Uterus (tissue), 4 donors: ENCODE results near the gene SMARCA2. TPM values are rescaled to one million over a fixed set of nuclear protein-coding genes. Genes with fewer than 3 reads are reported as not detected.
A peak's percentile ranks its signal among the peaks of the same experiment; 100 is the strongest.

Source experiments
- DNase-seq, 2 donors: peaks; one replicate each; pipeline ENCODE4 v3.0.0-alpha.2; 2019 to 2020
- H3K27ac ChIP-seq, 2 donors: fragments of 200-600 bp; sonication (generic); 1 replicate in 1 of 2; 2 replicates in 1 of 2; pipeline ENCODE4 v1.5.1; 2016 to 2018
- H3K27me3 ChIP-seq, 2 donors: fragments of 200-600 bp; sonication (generic); one replicate each; pipeline ENCODE4 v1.5.1; 2018 to 2019; ENCODE audit warnings: control low read depth in 1 of 2
- H3K36me3 ChIP-seq, 2 donors: fragments of 200-600 bp; sonication (generic); one replicate each; pipeline ENCODE4 v1.5.1; 2019; ENCODE audit warnings: control low read depth in 1 of 2
- H3K4me1 ChIP-seq, 2 donors: fragments of 200-600 bp; sonication (generic); one replicate each; pipeline ENCODE4 v1.5.1; 2018 to 2019; ENCODE audit warnings: control low read depth in 1 of 2
- H3K4me3 ChIP-seq, 2 donors: fragments of 200-600 bp; sonication (generic); 1 replicate in 1 of 2; 2 replicates in 1 of 2; pipeline ENCODE4 v1.5.1; 2018 to 2019; ENCODE audit warnings: mild to moderate bottlenecking in 1 of 2
- H3K9me3 ChIP-seq, 2 donors: fragments of 200-600 bp; sonication (generic); one replicate each; pipeline ENCODE4 v1.5.1; 2019; ENCODE audit warnings: control low read depth in 1 of 2
- CTCF ChIP-seq, 4 experiments: fragments of 200-600 bp in 2 of 4; fragments of 450-650 bp in 2 of 4; sonication (generic) in 2 of 4; IDR thresholded peaks; one replicate each; pipeline ENCODE4 v1.5.1; 2016 to 2019; ENCODE audit warnings: antibody characterized with exemption in 4 of 4, mild to moderate bottlenecking in 2 of 4, moderate library complexity in 1 of 4
- POLR2A ChIP-seq, 2 donors: fragments of 450-650 bp; IDR thresholded peaks; one replicate each; pipeline ENCODE4 v1.6.1; 2016; ENCODE audit warnings: antibody characterized with exemption in 2 of 2, mild to moderate bottlenecking in 1 of 2, moderate library complexity in 1 of 2
- intact Hi-C: fragments of 100-400 bp; cut with DNase I; formaldehyde crosslinking; loops from one replicate; pipeline ENCODE4 v1.15.1; 2023; ENCODE audit warnings: low total_unique reads
- total RNA-seq, 4 donors: library from RNA; depleted of rRNA in 3 of 4; stranded (reverse); fragments of >200 nt in 3 of 4; gene quantifications; one replicate each; pipeline versions ENCODE4 v1.1.0 to v1.2.4, GENCODE V29; 2014 to 2023
- donor health status: DM: yes; HTN: yes; CAD: no.

Gene SMARCA2
- total RNA-seq, 4 donors from 2014 or later: 51.7 to 251 (median 214) TPM

- TF ChIP-seq POLR2A (IDR thresholded peaks at IDR 0.05) (no peak), CTCF (IDR thresholded peaks at IDR 0.05) (no peak)
- no peaks in the 10 kb centered on the region for H3K27me3 ChIP-seq
- no peaks in the 10 kb centered on the region for H3K4me1 ChIP-seq
- intact Hi-C loops: no loop called here
- DNase-seq: no peak
- no peak overlapping the region for H3K4me3 ChIP-seq
- no peaks in the 10 kb centered on the region for H3K9me3 ChIP-seq
- H3K27ac ChIP-seq: no peak overlapping the region
- no peaks in the 10 kb centered on the region for H3K36me3 ChIP-seq
Measured at GRCh38 chr9:2217540-2217939, 202.4 kb downstream of the SMARCA2 start.

GRCh38 chr9:2220036-2220435 is 204.9 kb downstream of the SMARCA2 start:
- Histone ChIP-seq H3K4me1 (no peaks in the 10 kb centered on the region), H3K4me3 (no peak overlapping the region), H3K36me3 (no peaks in the 10 kb centered on the region), H3K27ac (no peak overlapping the region), H3K9me3 (no peaks in the 10 kb centered on the region), H3K27me3 (no peaks in the 10 kb centered on the region)
- intact Hi-C loops: no loop called here
- no peak for TF ChIP-seq POLR2A (IDR thresholded peaks at IDR 0.05)
- TF ChIP-seq CTCF (IDR thresholded peaks at IDR 0.05): no peak
- no peak for DNase-seq

GRCh38 chr9:2227144-2227867 is 212.2 kb downstream of the SMARCA2 start:
- no peaks in the 10 kb centered on the region for H3K27me3 ChIP-seq
- no peaks in the 10 kb centered on the region for H3K36me3 ChIP-seq
- H3K27ac ChIP-seq: peak overlapping the region; percentile 10 to 73
- H3K4me1 ChIP-seq: no peaks in the 10 kb centered on the region
- intact Hi-C loops: no loop called here
- TF ChIP-seq POLR2A (IDR thresholded peaks at IDR 0.05) (no peak), CTCF (IDR thresholded peaks at IDR 0.05) (no peak)
- no peaks in the 10 kb centered on the region for H3K9me3 ChIP-seq
- no peak overlapping the region for H3K4me3 ChIP-seq
- peak; percentile 67 to 81 for DNase-seq

- Histone ChIP-seq H3K4me1 (no peaks in the 10 kb centered on the region), H3K9me3 (no peaks in the 10 kb centered on the region), H3K27me3 (no peaks in the 10 kb centered on the region), H3K36me3 (no peaks in the 10 kb centered on the region), H3K4me3 (no peak overlapping the region), H3K27ac (peak overlapping the region; percentile 10 to 73)
- intact Hi-C loops: no loop called here
- DNase-seq: no peak
- TF ChIP-seq POLR2A (IDR thresholded peaks at IDR 0.05) (no peak), CTCF (IDR thresholded peaks at IDR 0.05) (no peak)
Measured at GRCh38 chr9:2228132-2228531, 213.0 kb downstream of the SMARCA2 start.

- Histone ChIP-seq H3K4me1 (no peaks in the 10 kb centered on the region), H3K9me3 (no peaks in the 10 kb centered on the region), H3K27ac (no peak overlapping the region), H3K27me3 (no peaks in the 10 kb centered on the region), H3K4me3 (no peak overlapping the region), H3K36me3 (no peaks in the 10 kb centered on the region)
- intact Hi-C loops: no loop called here
- no peak for DNase-seq
- TF ChIP-seq CTCF (IDR thresholded peaks at IDR 0.05) (no peak), POLR2A (IDR thresholded peaks at IDR 0.05) (no peak)
Measured at GRCh38 chr9:2228641-2229040, 213.5 kb downstream of the SMARCA2 start.
